GM12878 (cell line): Measurements from ENCODE around the gene FEN1. TPM values are rescaled to one million over a fixed set of nuclear protein-coding genes. Genes with fewer than 3 reads are reported as not detected.

Experiments used
- BRCA1 ChIP-seq: IDR thresholded peaks from 2 replicates; pipeline ENCODE4 v1.6.1; 2011; ENCODE audit warnings: low read depth, low read length, improper control_type of control experiment
- CHD1 ChIP-seq: IDR thresholded peaks from 2 replicates; pipeline ENCODE4 v1.6.1; 2012; ENCODE audit warnings: low read depth, low read length, improper control_type of control experiment
- EED ChIP-seq: sonication (generic); IDR thresholded peaks from 2 replicates; pipeline ENCODE4 v1.6.1; 2016; ENCODE audit warnings: antibody characterized with exemption, low read depth
- ELK1 ChIP-seq: IDR thresholded peaks from 2 replicates; pipeline ENCODE4 v1.6.1; 2012; ENCODE audit warnings: low read depth, low read length, improper control_type of control experiment
- EP300 ChIP-seq, 2 experiments: fragments of 150-350 bp in 1 of 2; IDR thresholded peaks; 2 replicates each; pipeline ENCODE4 v1.6.1; 2011 to 2012; ENCODE audit warnings: low read depth in 2 of 2, low read length in 2 of 2, borderline replicate concordance in 1 of 2, improper control_type of control experiment in 1 of 2, inconsistent platforms in 1 of 2; ENCODE audit not compliant: control insufficient read depth in 1 of 2
- JUND ChIP-seq: IDR thresholded peaks from 2 replicates; pipeline ENCODE4 v1.6.1; 2012; ENCODE audit warnings: low read depth, mild to moderate bottlenecking, low read length, improper control_type of control experiment, moderate library complexity
- KAT2A ChIP-seq: conservative IDR thresholded peaks from 2 replicates; pipeline ENCODE4 v1.6.1; 2011; ENCODE audit warnings: low read depth, low read length; ENCODE audit not compliant: control insufficient read depth
- KDM1A ChIP-seq: fragments of 200-600 bp; sonication (generic); IDR thresholded peaks from 2 replicates; pipeline ENCODE4 v1.6.1; 2016; ENCODE audit warnings: borderline replicate concordance
- LARP7 ChIP-seq: fragments of 450-650 bp; IDR thresholded peaks from 2 replicates; pipeline ENCODE4 v1.6.1; 2017; ENCODE audit warnings: mild to moderate bottlenecking
- MYB ChIP-seq: fragments of 150-350 bp; IDR thresholded peaks from 2 replicates; pipeline ENCODE4 v1.6.1; 2014; ENCODE audit warnings: mild to moderate bottlenecking, low read depth, low read length, borderline replicate concordance
- NFYB ChIP-seq: IDR thresholded peaks from 2 replicates; pipeline ENCODE4 v1.6.1; 2011; ENCODE audit warnings: low read depth, mild to moderate bottlenecking, low read length, improper control_type of control experiment, moderate library complexity; ENCODE audit not compliant: insufficient read depth
- NKRF ChIP-seq: fragments of 450-650 bp; conservative IDR thresholded peaks from 2 replicates; pipeline ENCODE4 v1.6.1; 2017; ENCODE audit warnings: mild to moderate bottlenecking, moderate library complexity
- NR2F1 ChIP-seq: fragments of 450-650 bp; conservative IDR thresholded peaks from 2 replicates; pipeline ENCODE4 v1.6.1; 2017; ENCODE audit warnings: mild to moderate bottlenecking
- POLR2AphosphoS2 ChIP-seq: IDR thresholded peaks from 2 replicates; pipeline ENCODE4 v1.6.1; 2011; ENCODE audit warnings: low read depth, mild to moderate bottlenecking, low read length, improper control_type of control experiment, moderate library complexity
- RCOR1 ChIP-seq: conservative IDR thresholded peaks from 2 replicates; pipeline ENCODE4 v1.6.1; 2012; ENCODE audit warnings: low read depth, low read length, improper control_type of control experiment
- RELA ChIP-seq: fragments of 450-650 bp; IDR thresholded peaks from 2 replicates; pipeline ENCODE4 v1.8.0; 2014; ENCODE audit warnings: borderline replicate concordance; ENCODE audit not compliant: partially characterized antibody
- RELB ChIP-seq: fragments of 450-650 bp; IDR thresholded peaks from 2 replicates; pipeline ENCODE4 v1.6.1; 2017; ENCODE audit warnings: low read depth, mild to moderate bottlenecking, moderate library complexity
- RUNX3 ChIP-seq: IDR thresholded peaks from 2 replicates; pipeline ENCODE4 v1.6.1; 2012; ENCODE audit warnings: low read length, inconsistent platforms
- SMAD5 ChIP-seq: IDR thresholded peaks from 2 replicates; pipeline ENCODE4 v1.6.1; 2016; ENCODE audit warnings: antibody characterized with exemption, low read depth
- SPI1 ChIP-seq: IDR thresholded peaks from 2 replicates; pipeline ENCODE4 v1.6.1; 2011; ENCODE audit warnings: low read depth, mild to moderate bottlenecking, low read length, moderate library complexity, borderline replicate concordance; ENCODE audit not compliant: insufficient read depth
- WRNIP1 ChIP-seq: IDR thresholded peaks from 2 replicates; pipeline ENCODE4 v1.6.1; 2011; ENCODE audit warnings: low read depth, low read length, improper control_type of control experiment, borderline replicate concordance
- ZNF207 ChIP-seq: fragments of 450-650 bp; IDR thresholded peaks from 2 replicates; pipeline ENCODE4 v1.6.1; 2014; ENCODE audit warnings: antibody characterized with exemption, mild to moderate bottlenecking, borderline replicate concordance
- ZNF217 ChIP-seq: fragments of 450-650 bp; IDR thresholded peaks from 2 replicates; pipeline ENCODE4 v1.6.1; 2017; ENCODE audit warnings: antibody characterized with exemption, mild to moderate bottlenecking
- ZNF24 ChIP-seq: fragments of 450-650 bp; IDR thresholded peaks from 2 replicates; pipeline ENCODE4 v1.6.1; 2017; ENCODE audit warnings: antibody characterized with exemption, mild to moderate bottlenecking
- ZNF622 ChIP-seq: fragments of 450-650 bp; IDR thresholded peaks from 2 replicates; pipeline ENCODE4 v1.6.1; 2017; ENCODE audit warnings: mild to moderate bottlenecking, inconsistent platforms
- polyA plus RNA-seq, 11 experiments: library from polyadenylated mRNA; depleted of rRNA in 4 of 11; unstranded in 6 of 11; stranded (reverse) in 5 of 11; fragments of >200 nt; fragmentation: Nextera tagmentation in 4 of 11; fragmentation: Illumina TruSeq in 1 of 11; extraction: Ambion mirVana in 4 of 11; extraction: Trizol in 1 of 11; gene quantifications; 1 replicate in 1 of 11; 2 replicates in 10 of 11; pipeline versions ENCODE4 v1.2.1 to v1.2.3, GENCODE V29; 2011 to 2016; ENCODE audit warnings: inconsistent platforms in 2 of 11, missing spikeins in 2 of 11, low read depth in 1 of 11
- total RNA-seq, 4 experiments: library from RNA; depleted of rRNA in 3 of 4; stranded (reverse); fragments of >200 nt in 3 of 4; fragmentation: Illumina TruSeq in 1 of 4; extraction: Trizol in 1 of 4; gene quantifications; 2 replicates each; pipeline versions ENCODE4 v1.2.1 to v1.2.3, GENCODE V29; 2013 to 2021

FEN1 gene
- total and polyA plus RNA-seq, 10 of the 15 experiments (the other 5 are each of a cell fraction or from before 2014, with no cell fraction given): 54.8 to 282 (median 125) TPM

GRCh38 chr11:61792310-61793082, at the start of gene FEN1, which contains the start of gene TMEM258 (continued):
- TF ChIP-seq ELK1 (peak; percentile 89), RELB (peak; percentile 92), ZNF207 (no peak; the same call in 1 of the 2 replicates), SMAD5 (peak; percentile 92; the same call in 1 of the 2 replicates), RCOR1 (no peak), BRCA1 (no peak), MYB (no peak), EP300 (IDR thresholded peaks at IDR 0.05; ENCODE audit: borderline replicate concordance in 1 of 2, control insufficient read depth in 1 of 2, low read depth in 2 of 2, low read length in 2 of 2) (no peak), NKRF (peak; percentile 98), NR2F1 (no peak), CHD1 (peak; percentile 82; the same call in 1 of the 2 replicates), EED (no peak; the same call in 1 of the 2 replicates), ZNF24 (no peak), RUNX3 (0 out of 2 replicates have a peak, but pooled peaks have one; percentile 8), JUND (no peak), LARP7 (peak; percentile 16; the same call in 1 of the 2 replicates), POLR2AphosphoS2 (peak; percentile 80; the same call in 1 of the 2 replicates), KAT2A (no peak), KDM1A (no peak), ZNF622 (no peak), SPI1 (peak; percentile 72; the same call in 1 of the 2 replicates), RELA (peak; percentile 81), NFYB (no peak), ZNF217 (no peak), WRNIP1 (no peak)
